H1 (cell line): ENCODE results near the gene PITPNB. TPM values are rescaled to one million over a fixed set of nuclear protein-coding genes. Genes with fewer than 3 reads are reported as not detected.

ENCODE experiments used
- CTCF ChIA-PET: fragments of 300-600 bp; sonication (Branson Sonifier 250); formaldehyde crosslinking; loops from one replicate; lab custom pipeline; 2021; ENCODE audit not compliant: partially characterized antibody; lab: Charles Lee
- POLR2A ChIA-PET: fragments of 300-600 bp; sonication (Branson Sonifier 250); formaldehyde crosslinking; loops from one replicate; lab custom pipeline; 2021; ENCODE audit warnings: inconsistent platforms; ENCODE audit not compliant: partially characterized antibody; lab: Charles Lee
- DNase-seq, 2 experiments: peaks; one replicate each; pipeline versions ENCODE4 v3.0.0 to v3.0.0-alpha.2; 2010 to 2022; ENCODE audit warnings: low spot score in 2 of 2, low read depth in 1 of 2, mixed read lengths in 1 of 2
- FAIRE-seq: peaks from 2 replicates; lab custom pipeline; 2011; peaks lifted over from hg19 to GRCh38; lab: Jason Lieb, UNC
- H2AFZ ChIP-seq: 2 replicates; pipeline ENCODE4 v1.8.1; 2012; ENCODE audit warnings: low read length, inconsistent platforms
- H2AK5ac ChIP-seq: 2 replicates; pipeline ENCODE4 v1.6.1; 2013; ENCODE audit warnings: low read depth, low read length
- H2BK120ac ChIP-seq: replicated peaks from 2 replicates; pipeline ENCODE3; 2013; ENCODE audit warnings: low read depth, low read length, inconsistent platforms
- H2BK12ac ChIP-seq: 2 replicates; pipeline ENCODE4 v1.6.1; 2013; ENCODE audit warnings: low read depth, low read length
- H2BK15ac ChIP-seq: 2 replicates; pipeline ENCODE4 v1.6.1; 2013; ENCODE audit warnings: low read length
- H2BK20ac ChIP-seq: 2 replicates; pipeline ENCODE4 v1.6.1; 2013; ENCODE audit warnings: low read length
- H2BK5ac ChIP-seq: 2 replicates; pipeline ENCODE4 v1.6.1; 2013; ENCODE audit warnings: low read depth, low read length
- H3K14ac ChIP-seq: 2 replicates; pipeline ENCODE4 v1.6.1; 2013; ENCODE audit warnings: inconsistent platforms; ENCODE audit not compliant: insufficient read length
- H3K18ac ChIP-seq: 2 replicates; pipeline ENCODE4 v1.6.1; 2013; ENCODE audit warnings: low read length; ENCODE audit errors: extremely low read depth
- H3K23ac ChIP-seq: 2 replicates; pipeline ENCODE4 v1.6.1; 2013; ENCODE audit warnings: inconsistent platforms; ENCODE audit not compliant: insufficient read length
- H3K23me2 ChIP-seq: 2 replicates; pipeline ENCODE4 v1.6.1; 2013; ENCODE audit warnings: low read depth, low read length
- H3K27ac ChIP-seq: 2 replicates; pipeline ENCODE4 v1.6.1; 2011; ENCODE audit warnings: low read depth, low read length, inconsistent platforms
- H3K27me3 ChIP-seq, 4 experiments: replicated peaks in 1 of 4; 1 replicate in 1 of 4; 2 replicates in 3 of 4; pipeline versions ENCODE4 v1.6.1 to v1.8.1; 2011 to 2013; ENCODE audit warnings: low read length in 3 of 4, mild to moderate bottlenecking in 3 of 4, inconsistent platforms in 2 of 4, mixed read lengths in 2 of 4, moderate library complexity in 1 of 4; ENCODE audit not compliant: control insufficient read depth in 3 of 4, insufficient read depth in 3 of 4; ENCODE audit errors: extremely low read depth in 1 of 4
- H3K36me3 ChIP-seq, 4 experiments: 2 replicates each; pipeline versions ENCODE4 v1.6.1 to v1.8.1; 2011 to 2013; ENCODE audit warnings: mild to moderate bottlenecking in 4 of 4, low read length in 3 of 4, moderate library complexity in 2 of 4, control low read depth in 1 of 4, inconsistent platforms in 1 of 4; ENCODE audit not compliant: insufficient read depth in 4 of 4, control insufficient read depth in 2 of 4
- H3K4ac ChIP-seq: replicated peaks from 2 replicates; pipeline ENCODE3; 2013; ENCODE audit warnings: low read length, low read depth, mixed read lengths, inconsistent platforms; ENCODE audit not compliant: insufficient read length
- H3K4me1 ChIP-seq, 4 experiments: replicated peaks in 1 of 4; 1 replicate in 1 of 4; 2 replicates in 3 of 4; pipeline versions ENCODE4 v1.6.1 to v1.8.1; 2011 to 2013; ENCODE audit warnings: low read length in 3 of 4, inconsistent platforms in 2 of 4, mixed read lengths in 1 of 4; ENCODE audit not compliant: insufficient read depth in 4 of 4, control insufficient read depth in 3 of 4
- H3K4me2 ChIP-seq, 2 experiments: 2 replicates each; pipeline versions ENCODE4 v1.6.1 to v1.8.1; 2011 to 2013; ENCODE audit warnings: low read depth in 2 of 2, low read length in 2 of 2, control low read depth in 1 of 2, inconsistent platforms in 1 of 2, mild to moderate bottlenecking in 1 of 2; ENCODE audit not compliant: insufficient read depth in 1 of 2
- H3K4me3 ChIP-seq, 4 experiments: fragments of 200-600, 300-600 bp in 1 of 4; sonication (generic), shearing (Covaris generic), sonication (Bioruptor Twin) in 1 of 4; 2 replicates each; pipeline versions ENCODE4 v1.5.1 to v1.8.1; 2011 to 2016; ENCODE audit warnings: low read length in 4 of 4, low read depth in 3 of 4, control low read depth in 2 of 4, inconsistent platforms in 2 of 4, mild to moderate bottlenecking in 2 of 4, mixed read lengths in 1 of 4, moderate library complexity in 1 of 4; ENCODE audit not compliant: insufficient read depth in 2 of 4; ENCODE audit errors: extremely low read depth in 1 of 4
- H3K56ac ChIP-seq: replicated peaks from 2 replicates; pipeline ENCODE3; 2013; ENCODE audit warnings: low read depth, mild to moderate bottlenecking, mixed read lengths, low read length, inconsistent platforms; ENCODE audit not compliant: insufficient read length
- H3K79me1 ChIP-seq: 2 replicates; pipeline ENCODE4 v1.6.1; 2013; ENCODE audit warnings: low read depth, low read length, control low read depth
- H3K79me2 ChIP-seq, 2 experiments: 2 replicates each; pipeline versions ENCODE4 v1.6.1 to v1.8.1; 2012 to 2013; ENCODE audit warnings: low read length in 2 of 2, mild to moderate bottlenecking in 2 of 2, inconsistent platforms in 1 of 2; ENCODE audit not compliant: insufficient read depth in 2 of 2, control insufficient read depth in 1 of 2
- H3K9ac ChIP-seq, 4 experiments: replicated peaks in 1 of 4; 1 replicate in 1 of 4; 2 replicates in 3 of 4; pipeline versions ENCODE4 v1.6.1 to v1.8.1; 2011 to 2013; ENCODE audit warnings: low read depth in 3 of 4, low read length in 3 of 4, control low read depth in 2 of 4, mild to moderate bottlenecking in 2 of 4, moderate library complexity in 2 of 4, inconsistent platforms in 1 of 4; ENCODE audit errors: extremely low read depth in 1 of 4
- H3K9me3 ChIP-seq, 2 experiments: 2 replicates each; pipeline versions ENCODE4 v1.6.1 to v1.8.1; 2012 to 2013; ENCODE audit warnings: mild to moderate bottlenecking in 2 of 2, moderate library complexity in 2 of 2, control low read depth in 1 of 2, inconsistent platforms in 1 of 2, low read depth in 1 of 2, low read length in 1 of 2, mixed read lengths in 1 of 2; ENCODE audit not compliant: insufficient read depth in 2 of 2
- H4K20me1 ChIP-seq, 2 experiments: replicated peaks in 1 of 2; 2 replicates each; pipeline versions ENCODE3 to v1.8.1; 2011 to 2013; ENCODE audit warnings: inconsistent platforms in 2 of 2, low read length in 2 of 2, mild to moderate bottlenecking in 1 of 2; ENCODE audit not compliant: insufficient read depth in 2 of 2, control insufficient read depth in 1 of 2
- H4K5ac ChIP-seq: 2 replicates; pipeline ENCODE4 v1.6.1; 2013; ENCODE audit warnings: low read length, low read depth, mixed read lengths, inconsistent platforms; ENCODE audit not compliant: insufficient read length
- H4K8ac ChIP-seq: 2 replicates; pipeline ENCODE4 v1.8.0; 2013; ENCODE audit warnings: mild to moderate bottlenecking, moderate library complexity, low read length, inconsistent platforms; ENCODE audit not compliant: insufficient read depth; ENCODE audit errors: extremely low read depth
- H4K91ac ChIP-seq: replicated peaks from 2 replicates; pipeline ENCODE3; 2013; ENCODE audit warnings: low read length, mixed read lengths, inconsistent platforms; ENCODE audit not compliant: insufficient read length
- BACH1 ChIP-seq: IDR thresholded peaks from 2 replicates; pipeline ENCODE4 v1.6.1; 2012; ENCODE audit warnings: low read length, improper control_type of control experiment
- CBX8 ChIP-seq: fragments of 300-800, 300-1000 bp; sonication (generic); IDR thresholded peaks from 2 replicates; pipeline ENCODE4 v1.7.1; 2016; ENCODE audit warnings: low read depth, low read length, borderline replicate concordance
- CREB1 ChIP-seq: IDR thresholded peaks from 2 replicates; pipeline ENCODE4 v1.6.1; 2012; ENCODE audit warnings: inconsistent platforms
- EGR1 ChIP-seq: IDR thresholded peaks from 2 replicates; pipeline ENCODE4 v1.6.1; 2011; ENCODE audit warnings: low read depth, low read length, borderline replicate concordance
- HDAC2 ChIP-seq, 2 experiments: fragments of 300-600 bp in 1 of 2; sonication (generic) in 1 of 2; IDR thresholded peaks; 2 replicates each; pipeline ENCODE4 v1.6.1; 2011 to 2012; ENCODE audit warnings: low read depth in 2 of 2, low read length in 2 of 2, mild to moderate bottlenecking in 2 of 2, moderate library complexity in 2 of 2, borderline replicate concordance in 1 of 2, inconsistent platforms in 1 of 2
- KDM1A ChIP-seq: fragments of 200-600, 300-600 bp; sonication (generic); IDR thresholded peaks from 2 replicates; pipeline ENCODE4 v1.7.1; 2016; ENCODE audit warnings: mild to moderate bottlenecking, low read length, borderline replicate concordance
- MAX ChIP-seq: IDR thresholded peaks from 2 replicates; pipeline ENCODE4 v1.6.1; 2012; ENCODE audit warnings: inconsistent platforms
- POLR2AphosphoS5 ChIP-seq: IDR thresholded peaks from 2 replicates; pipeline ENCODE4 v1.6.1; 2011; ENCODE audit warnings: low read depth, low read length
- RNF2 ChIP-seq: fragments of 200-900, 300-1000 bp; sonication (generic); IDR thresholded peaks from 2 replicates; pipeline ENCODE4 v1.7.1; 2016; ENCODE audit warnings: borderline replicate concordance, low read depth, mild to moderate bottlenecking, antibody characterized with exemption, low read length; ENCODE audit not compliant: poor library complexity, severe bottlenecking; ENCODE audit errors: missing control alignments
- SIRT6 ChIP-seq: IDR thresholded peaks from one replicate; pipeline ENCODE4 v1.7.1; 2012; ENCODE audit warnings: low read length, inconsistent platforms
- SP2 ChIP-seq: IDR thresholded peaks from 2 replicates; pipeline ENCODE4 v1.6.1; 2012; ENCODE audit warnings: mild to moderate bottlenecking, low read length, inconsistent platforms
- TCF12 ChIP-seq: IDR thresholded peaks from 2 replicates; pipeline ENCODE4 v1.6.1; 2011; ENCODE audit warnings: low read depth, mild to moderate bottlenecking, low read length
- ZNF274 ChIP-seq: IDR thresholded peaks from 2 replicates; pipeline ENCODE4 v1.7.0; 2012; ENCODE audit warnings: low read length, borderline replicate concordance; ENCODE audit errors: extremely low read depth
- WGBS, 2 experiments: shearing (Covaris generic) in 1 of 2; methylation state at CpG; one replicate each; pipeline versions ENCODE4 v1.1.6 to v1.1.7; 2013 to 2015; ENCODE audit warnings: low lambda C conversion rate in 2 of 2, mixed read lengths in 2 of 2, inconsistent platforms in 1 of 2, low coverage in 1 of 2, missing lambda C conversion rate in 1 of 2; ENCODE audit not compliant: insufficient replicate concordance in 2 of 2, insufficient coverage in 1 of 2, insufficient read length in 1 of 2; ENCODE audit errors: extremely low coverage in 1 of 2, missing lambda C conversion rate in 1 of 2; 5-methylcytosine and 5-hydroxymethylcytosine counted together
- polyA plus RNA-seq, 7 experiments: library from polyadenylated mRNA; depleted of rRNA in 3 of 7; stranded (reverse) in 5 of 7; unstranded in 2 of 7; fragments of >200 nt in 5 of 7; fragments of 200-250 nt in 2 of 7; gene quantifications; 1 replicate in 5 of 7; 2 replicates in 1 of 7; 4 replicates in 1 of 7; pipeline versions ENCODE4 v1.2.1 to v1.2.3, GENCODE V29; 2011 to 2013; ENCODE audit warnings: missing spikeins in 2 of 7, mixed read lengths in 2 of 7
- total RNA-seq: library from RNA; stranded (reverse); fragmentation: NEBNext Ultra II Directional; extraction: Animal tissue kit (Norgen Biotek cat#: 25700); gene quantifications from 2 replicates; pipeline ENCODE4 v1.2.1, GENCODE V29; 2021

Gene PITPNB
- total and polyA plus RNA-seq, 2 of the 8 experiments (the other 6 are each of a cell fraction or from before 2014, with no cell fraction given) = 24.6 to 89.3 TPM

- H3K14ac ChIP-seq = no peak overlapping the region
- no peak overlapping the region for H2AK5ac ChIP-seq
- no peak overlapping the region for H3K18ac ChIP-seq
- H3K36me3 ChIP-seq = peaks cover 0 to 20% (median 1%) of the 10 kb centered on the region in 4 experiments; a peak in 3 of 8 replicates
- no peak overlapping the region for H4K8ac ChIP-seq
- no peak overlapping the region for H2BK12ac ChIP-seq
- H3K23ac ChIP-seq = no peak overlapping the region
- peaks cover 0 to 2% (median under 1%) of the 10 kb centered on the region in 4 experiments; a peak in 2 of 7 replicates for H3K4me1 ChIP-seq
- no peak overlapping the region for H4K91ac ChIP-seq
- no peak for FAIRE-seq
- TF ChIP-seq BACH1 = no peak
- TF ChIP-seq HDAC2 (IDR thresholded peaks at IDR 0.05; ENCODE audit: borderline replicate concordance in 1 of 2, low read depth in 2 of 2, low read length in 2 of 2) = no peak
- no peak for TF ChIP-seq CBX8
- no peak for TF ChIP-seq RNF2
- no peak for TF ChIP-seq SP2
- no peak for TF ChIP-seq CREB1
- TF ChIP-seq KDM1A = no peak
- TF ChIP-seq MAX = no peak
- TF ChIP-seq EGR1 = no peak
- no peak for TF ChIP-seq TCF12
- TF ChIP-seq SIRT6 = no peak
- TF ChIP-seq ZNF274 = no peak
- no peak for TF ChIP-seq POLR2AphosphoS5
- H3K4me2 ChIP-seq = no peak overlapping the region
- H3K27ac ChIP-seq = no peak overlapping the region
- no peak overlapping the region for H2BK20ac ChIP-seq
- H3K56ac ChIP-seq = no peak overlapping the region
- H3K4me3 ChIP-seq = no peak overlapping the region
- DNase-seq = no peak
- H2BK5ac ChIP-seq = no peak overlapping the region
- no peak overlapping the region for H2BK120ac ChIP-seq
- no peaks in the 10 kb centered on the region for H3K27me3 ChIP-seq
- H4K20me1 ChIP-seq = no peaks in the 10 kb centered on the region
- H3K9ac ChIP-seq = no peak overlapping the region
- no peak overlapping the region for H4K5ac ChIP-seq
- CTCF ChIA-PET = interaction anchor here (1.0 kb wide), 1 partner anchor 45 kb away, joined by 3 read pairs; no protein-coding TSS in a partner anchor
- no peaks in the 10 kb centered on the region for H3K9me3 ChIP-seq
- peaks cover 0 to 30% of the 10 kb centered on the region in 2 experiments; a peak in 2 of 4 replicates for H3K79me2 ChIP-seq
- no peak overlapping the region for H3K4ac ChIP-seq
- 90% methylated on average over 1 of the region's 1 CpG; no CpG with 5 or more reads in 1 of the 2 experiments for WGBS, 2 experiments
- H3K79me1 ChIP-seq = no peaks in the 10 kb centered on the region
- H3K23me2 ChIP-seq = no peaks in the 10 kb centered on the region
- H2BK15ac ChIP-seq = no peak overlapping the region
- no peak overlapping the region for H2AFZ ChIP-seq
- POLR2A ChIA-PET = no interaction called here
These were observed 6.3 kb upstream of the PITPNB start for GRCh38 chr22:27925331-27925730.
